B cell (primary cell): ENCODE data around the gene IDH2. TPM values are rescaled to one million over a fixed set of nuclear protein-coding genes. Genes with fewer than 3 reads are reported as not detected.

ENCODE experiments used
- ATAC-seq: fragments of 200-7000 bp; cut with Tn5 transposase; one replicate; pipeline ENCODE4 v1.10.0; 2021; ENCODE audit warnings: low read depth, mild to moderate bottlenecking, moderate number of reproducible peaks, moderate library complexity
- CTCF ChIA-PET: fragments of 350-600 bp; sonication (Branson Sonifier 250); formaldehyde crosslinking; loops from one replicate; lab custom pipeline; 2021; ENCODE audit warnings: antibody characterized with exemption, inconsistent platforms; lab: Charles Lee
- POLR2A ChIA-PET: fragments of 350-600 bp; sonication (Branson Sonifier 250); formaldehyde crosslinking; loops from one replicate; lab custom pipeline; 2021; ENCODE audit warnings: antibody characterized with exemption; lab: Charles Lee
- DNase-seq: peaks from one replicate; pipeline ENCODE4 v3.0.0; 2013
- H2AFZ ChIP-seq: 2 replicates; pipeline ENCODE4 v1.6.1; 2012; ENCODE audit warnings: mild to moderate bottlenecking, low read depth, low read length; ENCODE audit not compliant: insufficient read depth, poor library complexity, severe bottlenecking
- H3K27ac ChIP-seq, 2 donors: 1 replicate in 1 of 2; 2 replicates in 1 of 2; pipeline ENCODE4 v1.5.1; 2012 to 2013; ENCODE audit warnings: low read length in 2 of 2, mild to moderate bottlenecking in 2 of 2, moderate library complexity in 1 of 2
- H3K27me3 ChIP-seq, 4 experiments: fragments of 200-600 bp in 1 of 4; sonication (generic) in 1 of 4; replicated peaks in 1 of 4; 1 replicate in 2 of 4; 2 replicates in 2 of 4; pipeline versions ENCODE4 v1.6.1 to v1.7.0; 2013 to 2016; ENCODE audit warnings: low read length in 3 of 4, mild to moderate bottlenecking in 2 of 4, mixed read lengths in 1 of 4, moderate library complexity in 1 of 4; ENCODE audit not compliant: insufficient read depth in 4 of 4, control insufficient read depth in 3 of 4; ENCODE audit errors: control extremely low read depth in 1 of 4
- H3K36me3 ChIP-seq, 2 experiments: replicated peaks in 1 of 2; 1 replicate in 1 of 2; 2 replicates in 1 of 2; pipeline versions ENCODE4 v1.6.1 to v1.7.1; 2013; ENCODE audit warnings: low read length in 1 of 2; ENCODE audit not compliant: insufficient read depth in 2 of 2, control insufficient read depth in 1 of 2; ENCODE audit errors: control extremely low read depth in 1 of 2, extremely low read depth in 1 of 2
- H3K4me1 ChIP-seq, 2 donors: fragments of 200-600 bp in 1 of 2; sonication (generic) in 1 of 2; 1 replicate in 1 of 2; 2 replicates in 1 of 2; pipeline versions ENCODE4 v1.5.1 to v1.6.1; 2013 to 2017; ENCODE audit warnings: low read length in 2 of 2; ENCODE audit not compliant: control insufficient read depth in 2 of 2, insufficient read depth in 2 of 2
- H3K4me2 ChIP-seq: replicated peaks from 2 replicates; pipeline ENCODE3; 2012; ENCODE audit warnings: mild to moderate bottlenecking, low read depth, low read length; ENCODE audit not compliant: poor library complexity, severe bottlenecking
- H3K4me3 ChIP-seq, 5 experiments: fragments of 200-600 bp in 1 of 5; sonication (generic) in 1 of 5; 1 replicate in 3 of 5; 2 replicates in 2 of 5; pipeline versions ENCODE4 v1.5.1 to v1.7.0; 2011 to 2016; ENCODE audit warnings: low read length in 4 of 5, mild to moderate bottlenecking in 4 of 5, low read depth in 2 of 5, control low read depth in 1 of 5, moderate library complexity in 1 of 5; ENCODE audit not compliant: insufficient read depth in 1 of 5; ENCODE audit errors: control extremely low read depth in 1 of 5, extremely low read depth in 1 of 5
- H3K79me2 ChIP-seq: fragments of 200-600 bp; sonication (generic); one replicate; pipeline ENCODE4 v1.6.0; 2016; ENCODE audit warnings: low read length; ENCODE audit not compliant: control insufficient read depth, insufficient read depth
- H3K9ac ChIP-seq: fragments of 200-600 bp; sonication (generic); 2 replicates; pipeline ENCODE4 v1.6.1; 2017; ENCODE audit warnings: mild to moderate bottlenecking, low read length, moderate library complexity
- H3K9me3 ChIP-seq, 3 donors: one replicate each; pipeline versions ENCODE4 v1.6.1 to v1.7.1; 2013; ENCODE audit warnings: low read length in 2 of 3; ENCODE audit not compliant: control insufficient read depth in 2 of 3, insufficient read depth in 1 of 3; ENCODE audit errors: control extremely low read depth in 1 of 3
- H4K20me1 ChIP-seq: 2 replicates; pipeline ENCODE4 v1.6.0; 2012; ENCODE audit warnings: mild to moderate bottlenecking, low read length; ENCODE audit not compliant: insufficient read depth, control insufficient read depth, poor library complexity, severe bottlenecking
- H3K27ac Mint-ChIP-seq: one replicate; pipeline ENCODE4 v1.8.0; 2021; ENCODE audit warnings: mixed read lengths
- H3K27me3 Mint-ChIP-seq: one replicate; pipeline ENCODE4 v1.8.0; 2021; ENCODE audit warnings: mixed read lengths
- H3K4me1 Mint-ChIP-seq: one replicate; pipeline ENCODE4 v1.8.0; 2021; ENCODE audit warnings: mixed read lengths
- H3K4me3 Mint-ChIP-seq: one replicate; pipeline ENCODE4 v1.8.0; 2021; ENCODE audit warnings: mixed read lengths
- H3K9me3 Mint-ChIP-seq: one replicate; pipeline ENCODE4 v1.8.0; 2022; ENCODE audit warnings: mixed read lengths; ENCODE audit not compliant: insufficient read depth
- EZH2 ChIP-seq: IDR thresholded peaks from 2 replicates; pipeline ENCODE4 v1.6.1; 2012; ENCODE audit warnings: borderline replicate concordance, low read depth, mild to moderate bottlenecking, moderate library complexity, low read length; ENCODE audit not compliant: insufficient read depth, poor library complexity, severe bottlenecking
- WGBS: methylation state at CpG from one replicate; pipeline ENCODE4 v1.1.5; 2013; ENCODE audit warnings: missing lambda C conversion rate; ENCODE audit not compliant: insufficient coverage; 5-methylcytosine and 5-hydroxymethylcytosine counted together
- intact Hi-C: fragments of 100-400 bp; cut with micrococcal nuclease; formaldehyde crosslinking; loops from one replicate; pipeline ENCODE4 v1.10.0; 2022
- polyA plus RNA-seq: library from polyadenylated mRNA; depleted of rRNA; stranded (reverse); fragments of >200 nt; gene quantifications from 2 replicates; pipeline ENCODE4 v1.2.3, GENCODE V29; 2012
- total RNA-seq, 2 donors: library from RNA; stranded (reverse); fragments of 120-200 nt in 1 of 2; gene quantifications; 1 replicate in 1 of 2; 2 replicates in 1 of 2; pipeline versions ENCODE4 v1.2.3 to v1.2.4, GENCODE V29; 2013 to 2022
- TF ChIP-seq, protein P1 (sequence below): fragments of 200-600 bp; IDR thresholded peaks from one replicate; pipeline ENCODE4 v1.8.0; 2022; ENCODE audit warnings: antibody characterized with exemption, mild to moderate bottlenecking

Gene IDH2
- total and polyA plus RNA-seq, 2 donors (not counting 1 experiment from before 2014, with no cell fraction given): 30.7 to 35.8 TPM

DNA sequence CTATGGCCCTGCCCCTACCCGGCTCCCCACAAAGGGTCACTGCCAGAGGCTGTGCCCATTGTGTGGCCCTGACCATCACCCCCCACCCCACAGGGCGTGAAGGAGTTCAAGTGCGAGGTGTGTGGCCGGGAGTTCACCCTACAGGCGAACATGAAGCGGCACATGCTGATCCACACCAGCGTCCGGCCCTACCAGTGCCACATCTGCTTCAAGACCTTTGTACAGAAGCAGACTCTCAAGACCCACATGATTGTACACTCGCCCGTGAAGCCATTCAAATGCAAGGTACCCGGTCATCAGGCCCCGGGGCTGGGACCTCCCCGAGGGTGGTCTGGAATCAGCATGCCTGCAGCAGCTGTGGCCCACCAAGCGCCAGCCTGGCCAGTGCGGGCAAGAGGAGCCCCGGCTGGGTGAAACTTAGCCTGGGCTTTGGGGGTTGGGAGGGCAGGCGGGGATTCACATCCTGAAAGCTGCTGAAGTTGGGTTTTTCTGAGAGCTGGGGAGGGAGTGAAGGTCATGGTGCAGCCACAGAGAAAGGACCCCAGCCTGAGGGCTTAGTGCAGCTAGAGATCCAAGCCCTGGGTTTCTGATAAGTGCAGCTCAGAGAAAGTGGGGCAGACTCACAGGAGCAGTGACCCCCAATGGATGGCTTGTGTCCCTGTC, 29.2 kb downstream of the IDH2 start:
- intact Hi-C loops: no loop called here
- H2AFZ ChIP-seq: no peak overlapping the region
- Mint-ChIP-seq H3K4me3 (no peak overlapping the region), H3K27ac (no peak overlapping the region), H3K9me3 (no peaks in the 10 kb centered on the region), H3K4me1 (peaks cover 4% of the 10 kb centered on the region), H3K27me3 (no peaks in the 10 kb centered on the region)
- DNase-seq: no peak
- no peak overlapping the region for H3K4me2 ChIP-seq
- H3K4me1 ChIP-seq: peaks cover 0 to 7% of the 10 kb centered on the region in 2 donors
- WGBS: 96% methylated on average over 17 of the region's 17 CpGs
- no peak overlapping the region for H3K27ac ChIP-seq
- no peak for ATAC-seq
- no peaks in the 10 kb centered on the region for H3K27me3 ChIP-seq
- H3K79me2 ChIP-seq: peaks cover 35% of the 10 kb centered on the region
- TF ChIP-seq, protein P1, sequence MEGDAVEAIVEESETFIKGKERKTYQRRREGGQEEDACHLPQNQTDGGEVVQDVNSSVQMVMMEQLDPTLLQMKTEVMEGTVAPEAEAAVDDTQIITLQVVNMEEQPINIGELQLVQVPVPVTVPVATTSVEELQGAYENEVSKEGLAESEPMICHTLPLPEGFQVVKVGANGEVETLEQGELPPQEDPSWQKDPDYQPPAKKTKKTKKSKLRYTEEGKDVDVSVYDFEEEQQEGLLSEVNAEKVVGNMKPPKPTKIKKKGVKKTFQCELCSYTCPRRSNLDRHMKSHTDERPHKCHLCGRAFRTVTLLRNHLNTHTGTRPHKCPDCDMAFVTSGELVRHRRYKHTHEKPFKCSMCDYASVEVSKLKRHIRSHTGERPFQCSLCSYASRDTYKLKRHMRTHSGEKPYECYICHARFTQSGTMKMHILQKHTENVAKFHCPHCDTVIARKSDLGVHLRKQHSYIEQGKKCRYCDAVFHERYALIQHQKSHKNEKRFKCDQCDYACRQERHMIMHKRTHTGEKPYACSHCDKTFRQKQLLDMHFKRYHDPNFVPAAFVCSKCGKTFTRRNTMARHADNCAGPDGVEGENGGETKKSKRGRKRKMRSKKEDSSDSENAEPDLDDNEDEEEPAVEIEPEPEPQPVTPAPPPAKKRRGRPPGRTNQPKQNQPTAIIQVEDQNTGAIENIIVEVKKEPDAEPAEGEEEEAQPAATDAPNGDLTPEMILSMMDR: no peak
- no peak for TF ChIP-seq EZH2
- ChIA-PET POLR2A (no interaction called here), CTCF (interaction anchor here (0.7 to 5.1 kb wide), 8 partner anchors 12 to 198 kb away, joined by 4 to 96 read pairs (median 26); partner anchors contain the start of genes AP3S2 and ZNF710)
- no peak overlapping the region for H3K9ac ChIP-seq
- H3K9me3 ChIP-seq: no peaks in the 10 kb centered on the region
- H3K36me3 ChIP-seq: peaks cover 0 to 30% of the 10 kb centered on the region in 2 experiments
- H4K20me1 ChIP-seq: peaks cover 8% of the 10 kb centered on the region
- H3K4me3 ChIP-seq: no peak overlapping the region

DNA sequence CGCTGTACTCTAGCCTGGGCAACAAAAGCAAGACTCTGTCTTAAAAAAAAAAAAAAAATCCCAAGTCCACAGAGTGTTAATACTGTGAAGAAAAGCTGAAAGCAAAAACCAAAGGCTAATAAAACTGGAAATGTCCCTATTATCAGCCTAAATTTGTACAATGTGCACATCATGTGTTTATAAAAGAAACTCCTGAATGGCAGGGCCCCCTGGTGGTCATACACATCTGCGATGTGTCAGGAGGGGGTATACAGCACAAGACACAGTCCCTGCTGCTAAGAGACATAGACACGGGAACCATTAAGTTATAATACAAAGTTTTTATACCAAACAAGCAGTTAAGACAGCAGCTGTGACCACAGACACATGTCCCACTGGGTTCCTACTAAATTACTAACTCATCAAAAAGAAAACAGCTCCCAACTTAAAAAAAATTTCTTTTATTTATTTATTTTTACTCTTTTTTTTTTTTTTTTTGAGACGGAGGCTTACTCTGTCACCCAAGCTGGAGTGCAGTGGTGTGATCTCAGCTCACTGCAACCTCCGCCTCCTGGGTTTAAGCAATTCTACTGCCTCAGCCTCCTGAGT, 31.0 kb downstream of the IDH2 start:
- POLR2A ChIA-PET: interaction anchor here (0.7 to 0.9 kb wide), 4 partner anchors 12 to 177 kb away, joined by 3 read pairs; partner anchors contain the start of gene AP3S2
- H3K36me3 ChIP-seq: peaks cover 0 to 35% of the 10 kb centered on the region in 2 experiments
- H3K4me1 Mint-ChIP-seq: peaks cover 4% of the 10 kb centered on the region
- H3K9me3 Mint-ChIP-seq: no peaks in the 10 kb centered on the region
- H3K9ac ChIP-seq: no peak overlapping the region
- DNase-seq (peak; percentile 87), ATAC-seq (peak; percentile 98)
- H3K27me3 Mint-ChIP-seq: no peaks in the 10 kb centered on the region
- no peak overlapping the region for H3K4me2 ChIP-seq
- intact Hi-C loops: loop anchor here (1.0 to 2.0 kb wide), 8 partner anchors 12 to 331 kb away; partner anchors contain the start of gene ZNF710
- no peak overlapping the region for H3K4me3 Mint-ChIP-seq
- H2AFZ ChIP-seq: no peak overlapping the region
- 100% methylated on average over 1 of the region's 5 CpGs for WGBS
- H4K20me1 ChIP-seq: peaks cover 8% of the 10 kb centered on the region
- H3K79me2 ChIP-seq: peaks cover 49% of the 10 kb centered on the region
- H3K9me3 ChIP-seq: no peaks in the 10 kb centered on the region
- CTCF ChIA-PET: interaction anchor here (0.6 to 5.1 kb wide), 56 partner anchors 9 to 924 kb away, joined by 3 to 96 read pairs (median 5); partner anchors contain the start of genes AP3S2, IDH2, MESP1 and ZNF710
- H3K4me3 ChIP-seq: no peak overlapping the region
- no peak overlapping the region for H3K27ac ChIP-seq
- H3K27ac Mint-ChIP-seq: peak overlapping the region; percentile 28
- peaks cover 0 to 7% of the 10 kb centered on the region in 2 donors for H3K4me1 ChIP-seq
- no peaks in the 10 kb centered on the region for H3K27me3 ChIP-seq
- TF ChIP-seq, protein P1: peak; percentile 83
- TF ChIP-seq EZH2: no peak
